ENCODE data around the gene POMT1.
A peak's percentile ranks its signal among the peaks of the same experiment; 100 is the strongest.

The POMT1 gene

DNA sequence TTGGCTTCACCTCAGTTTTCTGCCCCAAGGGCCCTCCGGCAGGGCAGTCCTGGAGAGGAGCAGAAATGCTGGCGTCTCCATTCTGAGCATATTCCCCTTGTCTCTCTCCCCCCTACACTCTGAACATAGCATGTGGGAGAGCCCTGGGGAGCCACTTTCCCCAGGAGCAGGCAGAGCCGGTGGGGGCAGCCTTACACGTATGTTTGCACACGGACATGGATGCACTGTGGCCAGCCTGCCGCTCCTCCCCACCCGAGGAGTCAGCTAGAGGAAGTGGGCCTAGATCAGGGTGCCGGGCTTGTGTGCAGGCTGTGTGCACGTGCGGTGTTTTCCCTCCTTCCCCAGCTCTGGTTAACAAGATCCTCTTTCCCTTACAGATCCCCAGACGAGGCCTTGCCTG lies 25.4 kb upstream of the POMT1 start:
- no peak for DNase-seq

DNA sequence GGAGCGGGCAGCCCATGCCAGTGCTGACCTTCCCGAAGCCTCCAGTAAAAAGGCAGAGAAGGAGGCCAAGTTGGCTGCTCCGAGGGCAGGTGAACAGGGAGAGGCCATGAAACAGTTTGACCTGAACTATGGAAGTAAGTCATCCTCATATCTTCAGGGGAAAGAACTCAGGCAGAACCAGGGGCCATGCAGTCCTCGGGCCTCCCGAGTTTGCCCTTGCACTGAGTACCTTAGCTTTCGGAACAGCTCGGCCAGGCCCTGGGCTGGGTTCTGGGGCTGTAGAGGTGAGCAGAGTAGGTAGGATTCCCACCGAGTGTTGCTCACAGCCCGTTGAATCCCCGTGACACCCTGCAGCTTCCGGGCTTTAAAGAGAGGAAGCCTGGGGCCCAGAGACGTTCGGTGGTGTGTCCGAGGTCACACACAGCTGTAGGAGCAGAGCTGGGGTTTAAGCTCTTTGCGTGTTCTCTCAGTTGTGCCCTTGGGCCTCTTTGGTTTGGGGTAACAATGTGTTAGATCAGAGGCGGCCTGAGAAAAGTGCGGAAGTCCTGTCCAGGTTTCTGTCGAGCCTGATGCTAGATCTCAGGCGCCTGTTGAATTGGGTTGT lies 24.8 kb upstream of the POMT1 start:
- DNase-seq = no peak

DNA sequence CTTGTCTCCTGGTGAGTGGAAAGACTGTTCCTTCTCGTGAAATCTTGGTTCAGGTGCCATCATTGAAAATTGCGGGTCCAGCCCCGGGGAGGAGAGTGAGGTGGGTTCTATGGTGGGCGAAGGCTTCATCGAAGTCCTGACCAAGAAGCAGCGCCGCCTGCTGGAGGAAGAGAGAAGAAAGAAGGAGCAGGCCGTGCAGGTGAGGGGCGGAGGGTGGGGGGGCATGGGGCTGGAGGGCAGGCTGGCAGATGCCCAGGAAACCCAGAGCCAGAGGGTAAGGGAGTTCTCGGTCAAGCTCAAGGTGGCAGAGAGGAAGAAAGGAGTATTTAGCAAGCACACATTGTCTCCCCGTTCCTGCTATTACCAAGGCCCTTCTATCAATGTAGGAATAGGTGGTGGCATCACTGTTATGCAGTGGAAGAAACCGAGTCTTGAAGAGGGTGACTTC lies 24.3 kb upstream of the POMT1 start:
- DNase-seq = peak in 4 of 5 donors; percentile 24 to 51 (median 31)

- no peak for DNase-seq
Measured at GRCh38 chr9:131478911-131479310, 23.8 kb upstream of the POMT1 start.

DNA sequence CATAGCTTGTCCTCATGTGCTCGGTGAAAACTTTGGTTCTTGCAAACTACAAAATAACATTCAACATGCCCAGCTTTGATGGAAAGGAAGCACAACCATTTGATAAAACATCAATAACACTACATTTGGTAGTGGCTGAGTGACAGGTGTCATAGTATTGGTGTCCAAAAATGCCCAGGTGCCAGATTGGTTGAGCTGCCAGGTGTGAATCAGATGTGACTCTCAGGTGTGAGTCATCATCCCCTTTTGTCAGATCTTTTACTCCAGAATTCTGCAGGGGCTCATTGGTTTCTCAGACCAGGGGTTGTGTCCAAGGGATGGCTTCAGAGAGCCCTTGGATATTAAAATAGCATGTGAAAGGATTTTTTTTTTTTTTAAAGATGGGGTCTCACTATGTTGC lies 22.5 kb upstream of the POMT1 start:
- DNase-seq = no peak

GRCh38 chr9:131481441-131482342 lies 21.0 kb upstream of the POMT1 start:
- no peak for DNase-seq

DNA sequence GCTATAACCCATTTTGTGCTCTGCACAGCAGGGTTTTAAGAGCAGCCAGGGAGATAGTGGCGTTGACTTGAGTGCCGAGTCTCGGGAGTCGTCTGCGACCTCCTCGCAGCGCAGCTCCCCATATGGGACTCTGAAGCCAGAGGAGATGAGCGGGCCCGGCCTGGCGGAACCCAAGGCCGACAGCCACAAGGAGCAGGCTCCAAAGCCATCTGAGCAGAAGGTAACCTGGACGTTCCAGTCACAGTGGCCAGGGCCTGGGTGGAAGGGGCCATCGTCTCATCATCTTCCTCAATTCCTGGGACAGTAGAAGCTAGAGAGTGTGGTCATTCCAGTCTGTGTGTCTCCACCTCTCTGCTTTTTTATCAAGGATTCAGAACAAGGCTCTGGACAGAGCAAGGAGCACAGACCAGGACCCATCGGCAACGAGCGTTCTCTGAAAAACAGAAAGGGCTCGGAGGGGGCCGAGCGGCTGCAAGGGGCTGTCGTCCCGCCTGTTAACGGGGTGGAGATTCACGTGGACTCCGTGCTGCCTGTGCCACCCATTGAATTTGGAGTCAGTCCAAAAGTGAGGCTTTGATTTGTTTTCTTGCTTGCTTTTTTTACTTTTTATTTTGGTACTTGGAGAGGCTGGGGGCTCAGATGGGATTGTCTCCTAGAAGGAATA lies 20.2 kb upstream of the POMT1 start:
- DNase-seq = no peak

DNA sequence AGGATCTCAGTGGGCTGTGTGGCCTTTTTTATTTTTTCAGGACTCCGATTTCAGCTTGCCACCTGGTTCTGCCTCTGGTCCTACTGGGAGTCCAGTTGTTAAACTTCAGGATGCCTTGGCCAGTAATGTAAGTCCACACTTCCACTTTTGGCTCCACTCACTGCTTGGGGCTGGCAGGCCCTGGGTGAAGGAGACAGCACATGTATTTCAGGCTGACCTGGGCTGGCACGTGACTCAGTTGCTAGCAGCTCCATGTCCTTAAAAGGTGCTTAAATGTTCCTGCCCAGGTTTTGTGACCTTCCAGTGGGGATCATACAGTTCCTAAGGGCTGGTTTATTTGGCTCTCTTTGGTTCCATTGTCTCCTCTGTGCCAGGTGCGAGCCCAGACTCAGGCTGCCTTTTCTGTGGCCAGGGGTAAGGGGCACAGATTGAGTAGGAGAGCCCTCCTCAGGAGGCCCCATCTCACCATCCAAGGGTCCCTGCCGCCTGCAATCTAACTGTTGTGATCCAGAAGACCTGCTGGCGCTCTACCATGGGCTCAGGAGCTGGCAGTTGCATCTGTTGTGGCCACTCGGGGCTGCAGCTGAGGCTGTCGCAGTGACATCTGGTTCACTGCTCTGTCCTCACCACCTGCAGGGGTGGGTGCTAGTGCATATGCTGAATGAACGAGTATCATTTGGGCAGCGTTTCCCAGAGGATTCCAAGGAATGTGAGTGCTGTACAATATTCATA lies 19.2 kb upstream of the POMT1 start:
- no peak for DNase-seq

- DNase-seq = no peak
Measured at GRCh38 chr9:131484051-131484445, 18.7 kb upstream of the POMT1 start.

- no peak for DNase-seq
Measured at GRCh38 chr9:131484560-131485185, 18.0 kb upstream of the POMT1 start.

- DNase-seq = no peak
Measured at GRCh38 chr9:131485206-131485605, 17.5 kb upstream of the POMT1 start.

GRCh38 chr9:131485728-131486422 lies 16.8 kb upstream of the POMT1 start:
- no peak for DNase-seq

DNA sequence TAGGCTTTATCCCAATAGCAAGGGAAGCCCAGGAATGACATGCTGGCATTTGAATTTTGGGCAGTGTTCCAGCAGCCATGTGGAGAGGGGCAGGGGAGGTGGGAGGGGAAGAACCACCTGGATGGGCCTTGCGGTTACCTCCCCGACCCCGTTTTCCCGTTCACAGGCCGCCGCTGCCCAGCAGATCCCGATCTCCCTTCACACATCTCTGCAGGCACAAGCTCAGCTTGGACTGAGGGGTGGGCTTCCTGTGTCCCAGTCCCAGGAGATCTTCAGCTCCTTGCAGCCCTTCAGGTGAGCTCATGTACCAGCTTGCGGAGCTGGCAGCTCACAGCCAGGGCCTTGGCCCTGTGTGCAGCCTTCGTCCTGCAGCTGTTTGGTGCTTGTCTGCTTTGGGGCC lies 15.7 kb upstream of the POMT1 start:
- no peak for DNase-seq

DNA sequence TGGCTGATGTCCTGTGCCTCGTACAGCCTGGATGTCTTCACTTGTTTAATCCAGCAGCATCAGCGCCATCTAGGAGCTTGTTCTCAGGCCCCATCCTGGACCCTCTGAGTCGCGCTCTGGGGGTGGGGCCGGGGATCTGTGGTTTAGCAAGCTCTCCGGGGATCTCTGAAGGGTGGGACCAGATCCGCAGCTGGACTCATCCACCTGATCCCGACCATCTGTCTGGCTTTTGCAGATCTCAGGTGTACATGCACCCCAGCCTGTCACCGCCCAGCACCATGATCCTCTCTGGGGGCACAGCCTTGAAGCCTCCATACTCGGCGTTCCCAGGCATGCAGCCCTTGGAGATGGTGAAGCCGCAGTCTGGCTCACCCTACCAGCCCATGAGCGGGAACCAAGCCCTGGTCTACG lies 15.1 kb upstream of the POMT1 start:
- DNase-seq = no peak

DNA sequence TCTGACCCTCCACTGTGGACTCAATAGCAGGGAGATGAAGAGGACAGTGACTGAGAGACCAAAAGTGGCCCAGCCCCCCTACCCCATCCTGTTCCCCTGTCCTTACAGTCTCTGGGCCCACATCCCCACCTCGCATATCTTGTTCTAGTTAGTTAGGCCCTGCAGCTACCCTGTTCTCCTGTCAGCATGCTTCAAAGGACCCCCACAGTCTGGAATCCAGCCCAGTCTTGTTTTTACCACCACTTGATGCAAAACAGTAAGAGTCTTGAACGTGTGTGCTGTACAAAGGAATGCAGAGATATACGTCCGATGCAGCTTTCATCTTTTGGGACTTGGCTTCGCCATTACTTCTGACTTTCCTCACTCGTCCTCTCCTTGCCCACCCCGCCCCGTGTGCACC lies 12.2 kb upstream of the POMT1 start:
- no peak for DNase-seq

GRCh38 chr9:131491001-131491710 lies 11.6 kb upstream of the POMT1 start:
- DNase-seq = no peak

DNA sequence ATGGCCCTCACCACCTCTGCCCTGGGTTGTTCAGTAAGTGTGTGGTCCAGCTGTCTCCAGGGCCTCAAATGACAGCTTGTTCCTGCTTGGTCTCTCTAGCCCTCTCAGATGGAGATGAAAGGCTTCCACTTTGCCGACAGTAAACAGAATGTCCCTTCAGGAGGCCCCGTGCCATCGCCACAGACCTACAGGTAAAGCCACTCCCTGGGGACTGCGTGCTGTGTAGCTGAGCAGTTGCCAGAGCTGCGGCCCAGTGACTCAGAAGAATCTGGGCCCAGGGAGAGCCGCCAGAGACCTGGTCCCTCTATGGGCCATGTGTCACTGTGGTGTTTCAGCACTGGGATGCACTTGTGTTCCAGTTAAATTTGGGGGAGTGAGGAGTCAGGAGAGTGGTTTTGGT lies 10.6 kb upstream of the POMT1 start:
- no peak for DNase-seq

DNA sequence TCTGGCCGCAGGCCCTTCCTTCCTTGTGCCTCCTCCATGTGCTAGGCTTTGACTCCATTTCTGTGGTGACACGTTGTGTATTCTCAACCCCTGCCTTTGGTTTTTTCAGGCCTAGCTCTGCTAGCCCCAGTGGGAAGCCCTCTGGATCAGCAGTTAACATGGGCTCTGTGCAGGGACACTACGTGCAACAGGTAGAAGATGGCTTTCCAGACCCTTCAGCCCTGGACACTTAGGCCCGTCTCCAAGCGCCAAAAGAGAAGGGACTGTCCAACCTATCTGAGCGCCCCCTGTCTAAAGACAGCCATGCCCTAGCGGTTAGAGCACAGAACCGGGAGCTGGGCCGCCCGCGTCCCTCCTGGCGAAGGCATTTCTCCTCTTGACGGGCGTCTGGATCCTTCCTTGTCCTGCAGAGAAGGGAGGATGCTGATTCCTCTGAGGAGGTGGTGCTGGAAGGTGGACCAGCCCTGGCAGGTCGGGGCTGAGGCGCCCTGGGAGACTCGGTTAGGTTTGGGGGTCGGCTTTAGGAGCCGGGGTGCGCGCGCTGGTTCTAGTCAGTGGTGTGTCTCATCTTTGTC lies 8.3 kb upstream of the POMT1 start:
- DNase-seq = no peak

DNA sequence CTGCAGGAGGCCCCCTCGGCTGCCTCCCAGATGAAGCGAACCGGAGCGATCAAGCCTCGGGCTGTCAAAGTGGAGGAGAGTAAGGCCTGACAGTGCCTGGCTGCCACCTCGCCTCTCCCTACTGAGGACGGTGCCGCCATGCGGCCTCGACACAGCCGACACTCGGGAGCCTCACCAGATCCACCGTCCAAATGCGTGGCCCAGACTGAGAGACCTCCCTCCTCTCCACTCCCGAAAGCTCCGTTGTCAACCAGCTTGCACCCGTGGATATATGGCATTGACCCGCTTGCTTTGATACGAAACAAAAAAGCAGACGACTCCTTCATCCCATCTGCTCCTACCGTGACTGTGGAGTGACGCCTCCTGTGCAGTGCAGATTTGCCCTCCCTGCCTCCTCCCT lies 6.9 kb upstream of the POMT1 start:
- DNase-seq = no peak

- no peak for DNase-seq
Measured at GRCh38 chr9:131496844-131497405, 5.8 kb upstream of the POMT1 start.

All from T-helper 1 cell (primary cell).